HepG2 (cell line): ENCODE results near the gene HMGN4. TPM values are rescaled to one million over a fixed set of nuclear protein-coding genes. Genes with fewer than 3 reads are reported as not detected.

Experiments used
- ATF7-NPFF ChIP-seq: sonication (generic); formaldehyde crosslinking; IDR thresholded peaks from 2 replicates; pipeline ENCODE4 v1.8.1; 2023; ENCODE audit warnings: mild to moderate bottlenecking, low read depth, missing genetic modification reagents, moderate library complexity
- BRD4 ChIP-seq: sonication (generic); formaldehyde crosslinking; IDR thresholded peaks from 2 replicates; pipeline ENCODE4 v1.4.0; 2020; ENCODE audit warnings: missing genetic modification reagents
- ISL2 ChIP-seq: sonication (generic); formaldehyde crosslinking; IDR thresholded peaks from 2 replicates; pipeline ENCODE4 v1.5.0; 2020; ENCODE audit warnings: missing genetic modification reagents
- NKX3-1 ChIP-seq: sonication (generic); formaldehyde crosslinking; IDR thresholded peaks from 2 replicates; pipeline ENCODE4 v1.5.0; 2020; ENCODE audit warnings: missing genetic modification reagents
- NONO ChIP-seq, 2 experiments: fragments of 450-650 bp in 1 of 2; sonication (generic) in 1 of 2; formaldehyde crosslinking in 1 of 2; IDR thresholded peaks in 1 of 2; conservative IDR thresholded peaks in 1 of 2; 2 replicates each; pipeline versions ENCODE4 v1.6.1 to v1.8.0; 2017 to 2022; ENCODE audit warnings: mild to moderate bottlenecking in 1 of 2, missing genetic modification reagents in 1 of 2, moderate library complexity in 1 of 2
- SATB2 ChIP-seq: sonication (generic); formaldehyde crosslinking; IDR thresholded peaks from 2 replicates; pipeline ENCODE4 v1.5.0; 2020; ENCODE audit warnings: missing genetic modification reagents
- SKI ChIP-seq: fragments of 450-650 bp; IDR thresholded peaks from one replicate; pipeline ENCODE4 v1.6.1; 2018; ENCODE audit warnings: mild to moderate bottlenecking; ENCODE audit not compliant: partially characterized antibody
- SSRP1 ChIP-seq: IDR thresholded peaks from 2 replicates; pipeline ENCODE4 v1.6.1; 2016; ENCODE audit warnings: control low read depth
- TARDBP ChIP-seq: sonication (generic); formaldehyde crosslinking; IDR thresholded peaks from 2 replicates; pipeline ENCODE4 v1.8.0; 2022; ENCODE audit warnings: mild to moderate bottlenecking, missing genetic modification reagents
- ZMYM2 ChIP-seq: sonication (generic); formaldehyde crosslinking; IDR thresholded peaks from 2 replicates; pipeline ENCODE4 v1.8.0; 2022; ENCODE audit warnings: mild to moderate bottlenecking, missing genetic modification reagents
- ZMYM3 ChIP-seq: sonication (generic); formaldehyde crosslinking; IDR thresholded peaks from 2 replicates; pipeline ENCODE4 v1.5.1; 2020; ENCODE audit warnings: mild to moderate bottlenecking, missing genetic modification reagents
- ZNF609 ChIP-seq: sonication (generic); formaldehyde crosslinking; IDR thresholded peaks from 2 replicates; pipeline ENCODE4 v1.4.0; 2020; ENCODE audit warnings: mild to moderate bottlenecking, missing genetic modification reagents, borderline replicate concordance
- ZSCAN25 ChIP-seq: sonication (generic); formaldehyde crosslinking; IDR thresholded peaks from 2 replicates; pipeline ENCODE4 v1.8.0; 2022; ENCODE audit warnings: mild to moderate bottlenecking, missing genetic modification reagents
- polyA plus RNA-seq, 8 experiments: library from polyadenylated mRNA; depleted of rRNA in 3 of 8; stranded (reverse) in 7 of 8; unstranded in 1 of 8; fragments of >200 nt; fragmentation: Illumina TruSeq in 4 of 8; extraction: Trizol in 4 of 8; gene quantifications; 2 replicates each; pipeline versions ENCODE4 v1.2.1 to v1.2.3, GENCODE V29; 2011 to 2016; ENCODE audit warnings: low read depth in 4 of 8, missing spikeins in 1 of 8, mixed read lengths in 1 of 8; ENCODE audit not compliant: insufficient read depth in 1 of 8
- total RNA-seq, 5 experiments: library from RNA; depleted of rRNA; stranded (reverse); fragments of >200 nt; fragmentation: Illumina TruSeq; extraction: Trizol; gene quantifications; 2 replicates each; pipeline ENCODE4 v1.2.3, GENCODE V29; 2016; ENCODE audit warnings: low read depth in 1 of 5
- TF ChIP-seq, protein P1 (sequence below): sonication (generic); formaldehyde crosslinking; IDR thresholded peaks from 2 replicates; pipeline ENCODE4 v1.4.0; 2020; ENCODE audit warnings: missing genetic modification reagents
- TF ChIP-seq, protein P2 (sequence below), 2 experiments: fragments of 450-650 bp in 1 of 2; sonication (generic) in 1 of 2; formaldehyde crosslinking; IDR thresholded peaks; 2 replicates each; pipeline versions ENCODE4 v1.5.0 to v1.8.0; 2020 to 2022; ENCODE audit warnings: mild to moderate bottlenecking in 1 of 2, missing genetic modification reagents in 1 of 2
- TF ChIP-seq, protein P3 (sequence below): sonication (generic); formaldehyde crosslinking; IDR thresholded peaks from 2 replicates; pipeline ENCODE4 v1.5.0; 2020; ENCODE audit warnings: missing genetic modification reagents, mild to moderate bottlenecking, borderline replicate concordance

Gene HMGN4
- total and polyA plus RNA-seq, 2 of the 13 experiments (the other 11 are each of a cell fraction or from before 2014, with no cell fraction given), result 39.9 to 52.1 TPM

- TF ChIP-seq, protein P1, sequence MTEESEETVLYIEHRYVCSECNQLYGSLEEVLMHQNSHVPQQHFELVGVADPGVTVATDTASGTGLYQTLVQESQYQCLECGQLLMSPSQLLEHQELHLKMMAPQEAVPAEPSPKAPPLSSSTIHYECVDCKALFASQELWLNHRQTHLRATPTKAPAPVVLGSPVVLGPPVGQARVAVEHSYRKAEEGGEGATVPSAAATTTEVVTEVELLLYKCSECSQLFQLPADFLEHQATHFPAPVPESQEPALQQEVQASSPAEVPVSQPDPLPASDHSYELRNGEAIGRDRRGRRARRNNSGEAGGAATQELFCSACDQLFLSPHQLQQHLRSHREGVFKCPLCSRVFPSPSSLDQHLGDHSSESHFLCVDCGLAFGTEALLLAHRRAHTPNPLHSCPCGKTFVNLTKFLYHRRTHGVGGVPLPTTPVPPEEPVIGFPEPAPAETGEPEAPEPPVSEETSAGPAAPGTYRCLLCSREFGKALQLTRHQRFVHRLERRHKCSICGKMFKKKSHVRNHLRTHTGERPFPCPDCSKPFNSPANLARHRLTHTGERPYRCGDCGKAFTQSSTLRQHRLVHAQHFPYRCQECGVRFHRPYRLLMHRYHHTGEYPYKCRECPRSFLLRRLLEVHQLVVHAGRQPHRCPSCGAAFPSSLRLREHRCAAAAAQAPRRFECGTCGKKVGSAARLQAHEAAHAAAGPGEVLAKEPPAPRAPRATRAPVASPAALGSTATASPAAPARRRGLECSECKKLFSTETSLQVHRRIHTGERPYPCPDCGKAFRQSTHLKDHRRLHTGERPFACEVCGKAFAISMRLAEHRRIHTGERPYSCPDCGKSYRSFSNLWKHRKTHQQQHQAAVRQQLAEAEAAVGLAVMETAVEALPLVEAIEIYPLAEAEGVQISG, result peak; percentile 47; the same call in 1 of the 2 replicates
- TF ChIP-seq TARDBP (0 out of 2 replicates have a peak, but pooled peaks have one; percentile 7), ZSCAN25 (no peak), SATB2 (CRISPR knock-in tag) (no peak), NONO (IDR thresholded peaks at IDR 0.05) (no peak), NONO (CRISPR knock-in tag; conservative IDR thresholded peaks at IDR 0.05) (no peak), NKX3-1 (CRISPR knock-in tag) (no peak), ZMYM2 (no peak), BRD4 (CRISPR knock-in tag) (0 out of 2 replicates have a peak, but pooled peaks have one; percentile 54), ZMYM3 (peak; percentile 47; the same call in 1 of the 2 replicates), ZNF609 (CRISPR knock-in tag) (0 out of 2 replicates have a peak, but pooled peaks have one; percentile 45), SKI (no peak), ISL2 (no peak; the same call in 1 of the 2 replicates), SSRP1 (CRISPR knock-in tag) (no peak), ATF7-NPFF (CRISPR knock-in tag) (no peak)
- TF ChIP-seq, protein P2, sequence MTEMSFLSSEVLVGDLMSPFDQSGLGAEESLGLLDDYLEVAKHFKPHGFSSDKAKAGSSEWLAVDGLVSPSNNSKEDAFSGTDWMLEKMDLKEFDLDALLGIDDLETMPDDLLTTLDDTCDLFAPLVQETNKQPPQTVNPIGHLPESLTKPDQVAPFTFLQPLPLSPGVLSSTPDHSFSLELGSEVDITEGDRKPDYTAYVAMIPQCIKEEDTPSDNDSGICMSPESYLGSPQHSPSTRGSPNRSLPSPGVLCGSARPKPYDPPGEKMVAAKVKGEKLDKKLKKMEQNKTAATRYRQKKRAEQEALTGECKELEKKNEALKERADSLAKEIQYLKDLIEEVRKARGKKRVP (CRISPR knock-in tag; IDR thresholded peaks at IDR 0.05), result 0 out of 4 replicates have a peak, but pooled peaks of 1 of the 2 experiments have one; percentile 30
- TF ChIP-seq, protein P3, sequence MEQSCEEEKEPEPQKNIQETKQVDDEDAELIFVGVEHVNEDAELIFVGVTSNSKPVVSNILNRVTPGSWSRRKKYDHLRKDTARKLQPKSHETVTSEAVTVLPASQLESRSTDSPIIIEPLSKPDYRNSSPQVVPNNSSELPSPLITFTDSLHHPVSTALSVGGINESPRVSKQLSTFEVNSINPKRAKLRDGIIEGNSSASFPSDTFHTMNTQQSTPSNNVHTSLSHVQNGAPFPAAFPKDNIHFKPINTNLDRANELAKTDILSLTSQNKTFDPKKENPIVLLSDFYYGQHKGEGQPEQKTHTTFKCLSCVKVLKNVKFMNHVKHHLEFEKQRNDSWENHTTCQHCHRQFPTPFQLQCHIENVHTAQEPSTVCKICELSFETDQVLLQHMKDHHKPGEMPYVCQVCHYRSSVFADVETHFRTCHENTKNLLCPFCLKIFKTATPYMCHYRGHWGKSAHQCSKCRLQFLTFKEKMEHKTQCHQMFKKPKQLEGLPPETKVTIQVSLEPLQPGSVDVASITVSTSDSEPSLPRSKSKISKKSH (CRISPR knock-in tag), result 0 out of 2 replicates have a peak, but pooled peaks have one; percentile 47
Observed at GRCh38 chr6:26561533-26562466, 23.6 kb downstream of the HMGN4 start (continued).
